UCSD-AML1 (cell line): ENCODE measurements around the gene STK31.
"Not testable (repeated sequence)": the region's sequence is repeated elsewhere in the genome, so short reads cannot be mapped to it uniquely, and the experiment has no call there.

Experiments
- DNase-seq: peaks from one replicate; lab custom pipeline; 2025; ENCODE audit not compliant: unreplicated experiment; lab: John Stamatoyannopoulos, UW

The STK31 gene

GRCh38 chr7:23712368-23713284 is 2.6 kb downstream of the STK31 start:
- no peak for DNase-seq

GRCh38 chr7:23713285-23714149 is 3.5 kb downstream of the STK31 start:
- DNase-seq, result no peak

- no peak for DNase-seq
These were observed 4.1 kb downstream of the STK31 start for GRCh38 chr7:23714150-23714464.

- no peak for DNase-seq
These were observed 4.6 kb downstream of the STK31 start for GRCh38 chr7:23714579-23714978.

GRCh38 chr7:23715099-23715498 is 5.1 kb downstream of the STK31 start:
- DNase-seq, result no peak

- no peak for DNase-seq
These were observed 7.8 kb downstream of the STK31 start for GRCh38 chr7:23717788-23718187.

- no peak for DNase-seq
These were observed 11.4 kb downstream of the STK31 start for GRCh38 chr7:23721456-23721855.

GRCh38 chr7:23722587-23723216 is 12.7 kb downstream of the STK31 start:
- not testable (repeated sequence) for DNase-seq

GRCh38 chr7:23724113-23724512 is 14.1 kb downstream of the STK31 start:
- DNase-seq, result not testable (repeated sequence)

- DNase-seq, result no peak
These were observed 32.0 kb downstream of the STK31 start for GRCh38 chr7:23742051-23742450.

- no peak for DNase-seq
These were observed 33.2 kb downstream of the STK31 start for GRCh38 chr7:23743226-23743625.

GRCh38 chr7:23746629-23747028 is 36.6 kb downstream of the STK31 start:
- no peak for DNase-seq

- DNase-seq, result no peak
These were observed 41.8 kb downstream of the STK31 start for GRCh38 chr7:23751852-23752251.

- DNase-seq, result not testable (repeated sequence)
These were observed 48.8 kb downstream of the STK31 start for GRCh38 chr7:23758839-23759238.

GRCh38 chr7:23759671-23760391 is 49.8 kb downstream of the STK31 start:
- no peak for DNase-seq

- no peak for DNase-seq
These were observed 55.9 kb downstream of the STK31 start for GRCh38 chr7:23765943-23766342.

GRCh38 chr7:23767514-23767913 is 57.5 kb downstream of the STK31 start:
- no peak for DNase-seq

GRCh38 chr7:23768022-23768421 is 58.0 kb downstream of the STK31 start:
- DNase-seq, result no peak

- DNase-seq, result not testable (repeated sequence)
These were observed 69.3 kb downstream of the STK31 start for GRCh38 chr7:23779185-23779800.

- DNase-seq, result no peak
These were observed 73.1 kb downstream of the STK31 start for GRCh38 chr7:23783115-23783514.
